Esophagus (tissue), 2 donors: ENCODE measurements around the gene EFEMP1. TPM values are rescaled to one million over a fixed set of nuclear protein-coding genes. Genes with fewer than 3 reads are reported as not detected.

Experiments
- H3K27ac ChIP-seq, 2 donors: one replicate each; pipeline ENCODE4 v1.5.1; 2013; ENCODE audit warnings: low read depth in 2 of 2, mild to moderate bottlenecking in 2 of 2, inconsistent platforms in 1 of 2, low read length in 1 of 2, moderate library complexity in 1 of 2
- H3K27me3 ChIP-seq, 2 donors: one replicate each; pipeline ENCODE4 v1.6.1; 2013; ENCODE audit warnings: low read length in 2 of 2, control low read depth in 1 of 2, mild to moderate bottlenecking in 1 of 2; ENCODE audit not compliant: insufficient read depth in 2 of 2, control insufficient read depth in 1 of 2
- H3K36me3 ChIP-seq, 2 donors: one replicate each; pipeline ENCODE4 v1.6.1; 2013; ENCODE audit warnings: low read length in 1 of 2; ENCODE audit not compliant: control insufficient read depth in 2 of 2, insufficient read depth in 2 of 2
- H3K4me1 ChIP-seq, 2 donors: one replicate each; pipeline ENCODE4 v1.6.1; 2013; ENCODE audit warnings: low read length in 1 of 2; ENCODE audit not compliant: control insufficient read depth in 2 of 2, insufficient read depth in 2 of 2
- H3K4me3 ChIP-seq, 2 donors: one replicate each; pipeline ENCODE4 v1.5.1; 2013; ENCODE audit warnings: low read length in 2 of 2, mild to moderate bottlenecking in 2 of 2, low read depth in 1 of 2, moderate library complexity in 1 of 2
- H3K9me3 ChIP-seq, 2 donors: one replicate each; pipeline ENCODE4 v1.6.1; 2013; ENCODE audit warnings: mild to moderate bottlenecking in 2 of 2, low read depth in 1 of 2, low read length in 1 of 2, moderate library complexity in 1 of 2; ENCODE audit not compliant: control insufficient read depth in 2 of 2, insufficient read depth in 1 of 2
- WGBS, 2 donors: extraction: QIAGEN DNeasy Blood & Tissue Kit; methylation state at CpG; one replicate each; pipeline ENCODE4 v1.1.7; 2013; 5-methylcytosine and 5-hydroxymethylcytosine counted together
- polyA plus RNA-seq, 2 donors: library from polyadenylated mRNA; stranded (reverse); fragments of 200-250 nt; gene quantifications; one replicate each; pipeline ENCODE4 v1.2.3, GENCODE V29; 2013
- donor health status: healthy with polysubstance abuse.
- donor health status: Bipolar disorder and iron deficiency.

Gene EFEMP1
- polyA plus RNA-seq, result 10 to 100 TPM in 1 of 2 donors, 1 to 10 TPM in 1; 5.9 to 19.1 TPM

- H3K27ac ChIP-seq, result peak within 1 kb of the TSS; percentile 50 to 54
- H3K4me1 ChIP-seq, result peaks cover 0 to 3% of the 10 kb centered on the region in 2 donors
- H3K27me3 ChIP-seq, result no peaks in the 10 kb centered on the region
- peak within 1 kb of the TSS; percentile 53 to 61 for H3K4me3 ChIP-seq
- 3 to 4% methylated on average over 55 to 70 of the region's 70 CpGs for WGBS, 2 donors
- H3K36me3 ChIP-seq, result no peaks in the 10 kb centered on the region
- H3K9me3 ChIP-seq, result no peaks in the 10 kb centered on the region
These were observed at the start of gene EFEMP1 for GRCh38 chr2:55923091-55923981. EFEMP1 (minus strand) TSS chr2:55923782; CDS start chr2:55922440, 1,342 bp downstream.

DNA sequence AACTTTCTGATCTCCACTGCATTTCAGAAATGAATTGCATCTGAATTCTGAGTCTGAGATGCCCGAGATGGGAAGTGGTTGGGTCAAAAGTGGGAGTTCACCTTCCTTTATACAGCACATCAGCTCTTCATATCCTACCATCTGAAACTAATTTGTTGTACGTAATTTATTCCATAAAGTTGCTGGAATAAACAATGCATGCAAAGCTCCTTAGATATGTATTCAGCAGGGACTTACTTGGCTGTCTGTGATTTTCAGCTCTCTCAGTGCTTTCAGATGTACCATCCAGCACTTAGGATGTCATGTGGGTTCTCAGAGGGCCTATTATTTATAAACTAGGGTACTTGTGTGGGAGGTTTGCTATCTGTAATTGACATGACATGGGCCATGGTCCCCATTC, 46.9 kb upstream of the EFEMP1 start:
- peaks cover 0 to 2% of the 10 kb centered on the region in 2 donors for H3K4me1 ChIP-seq
- no peak overlapping the region for H3K4me3 ChIP-seq
- no peaks in the 10 kb centered on the region for H3K9me3 ChIP-seq
- WGBS, 2 donors, result 67 to 77% methylated on average over 2 of the region's 2 CpGs
- H3K27ac ChIP-seq, result no peak overlapping the region
- H3K36me3 ChIP-seq, result no peaks in the 10 kb centered on the region
- H3K27me3 ChIP-seq, result no peaks in the 10 kb centered on the region

- WGBS, 2 donors, result 10 to 26% methylated on average over 1 of the region's 1 CpG
- Histone ChIP-seq H3K4me1 (peaks cover 0 to 2% of the 10 kb centered on the region in 2 donors), H3K4me3 (no peak overlapping the region)
These were observed 45.4 kb upstream of the EFEMP1 start for GRCh38 chr2:55968941-55969340.

GRCh38 chr2:55966401-55967118, 43.0 kb upstream of the EFEMP1 start:
- Histone ChIP-seq H3K27ac (peak overlapping the region in 1 of 2 donors; percentile 21), H3K4me3 (no peak overlapping the region), H3K27me3 (no peaks in the 10 kb centered on the region), H3K36me3 (no peaks in the 10 kb centered on the region), H3K4me1 (peaks cover 0 to 2% of the 10 kb centered on the region in 2 donors), H3K9me3 (no peaks in the 10 kb centered on the region)
- WGBS, 2 donors, result 34 to 53% methylated on average over 6 of the region's 6 CpGs

More at GRCh38 chr2:55968941-55969340, 45.4 kb upstream of the EFEMP1 start:
- Histone ChIP-seq H3K27me3 (no peaks in the 10 kb centered on the region), H3K36me3 (no peaks in the 10 kb centered on the region), H3K27ac (no peak overlapping the region), H3K9me3 (no peaks in the 10 kb centered on the region)

GRCh38 chr2:55965966-55966365, 42.4 kb upstream of the EFEMP1 start:
- Histone ChIP-seq H3K27me3 (no peaks in the 10 kb centered on the region), H3K4me3 (no peak overlapping the region), H3K9me3 (no peaks in the 10 kb centered on the region), H3K27ac (peak overlapping the region in 1 of 2 donors; percentile 10), H3K36me3 (no peaks in the 10 kb centered on the region), H3K4me1 (peaks cover 0 to 2% of the 10 kb centered on the region in 2 donors)
- 42 to 57% methylated on average over 3 of the region's 3 CpGs for WGBS, 2 donors

DNA sequence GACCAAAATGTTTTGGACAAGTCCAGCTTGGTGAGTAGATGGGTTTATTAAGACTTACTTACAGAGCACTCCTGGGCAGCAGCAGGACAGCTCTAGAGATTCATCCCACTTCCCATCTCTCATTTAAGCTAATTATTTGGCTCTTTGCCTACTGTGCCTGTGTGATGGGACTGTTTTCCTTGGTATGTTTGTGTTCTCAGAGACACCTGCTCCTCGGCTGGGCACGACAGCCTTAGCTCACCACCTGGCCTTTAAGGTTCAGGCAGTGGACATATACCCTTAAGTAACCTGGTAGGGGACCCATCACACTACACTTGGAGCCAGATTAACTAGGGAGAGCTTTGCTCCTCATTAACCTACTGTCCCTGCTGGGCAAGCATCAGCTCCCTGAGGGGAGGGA, 41.7 kb upstream of the EFEMP1 start:
- no peak overlapping the region for H3K4me3 ChIP-seq
- no peaks in the 10 kb centered on the region for H3K27me3 ChIP-seq
- no peaks in the 10 kb centered on the region for H3K9me3 ChIP-seq
- H3K36me3 ChIP-seq, result no peaks in the 10 kb centered on the region
- 62 to 75% methylated on average over 2 of the region's 2 CpGs for WGBS, 2 donors
- H3K27ac ChIP-seq, result no peak overlapping the region
- peaks cover 0 to 2% of the 10 kb centered on the region in 2 donors for H3K4me1 ChIP-seq

- Histone ChIP-seq H3K4me3 (no peak overlapping the region), H3K36me3 (no peaks in the 10 kb centered on the region), H3K27ac (no peak overlapping the region), H3K27me3 (no peaks in the 10 kb centered on the region), H3K4me1 (peaks cover under 1 to 2% of the 10 kb centered on the region in 2 donors), H3K9me3 (no peaks in the 10 kb centered on the region)
- WGBS, 2 donors, result 54 to 55% methylated on average over 3 of the region's 3 CpGs
These were observed 39.3 kb upstream of the EFEMP1 start for GRCh38 chr2:55962915-55963314.

GRCh38 chr2:55961318-55961911, 37.8 kb upstream of the EFEMP1 start:
- WGBS, 2 donors, result 22 to 25% methylated on average over 3 of the region's 3 CpGs
- no peak overlapping the region for H3K27ac ChIP-seq
- H3K9me3 ChIP-seq, result no peaks in the 10 kb centered on the region
- H3K27me3 ChIP-seq, result no peaks in the 10 kb centered on the region
- H3K36me3 ChIP-seq, result no peaks in the 10 kb centered on the region
- H3K4me1 ChIP-seq, result peaks cover under 1 to 4% of the 10 kb centered on the region in 2 donors
- H3K4me3 ChIP-seq, result no peak overlapping the region

GRCh38 chr2:55958756-55959155, 35.2 kb upstream of the EFEMP1 start:
- peak overlapping the region in 1 of 2 donors; percentile 52 for H3K27ac ChIP-seq
- no peak overlapping the region for H3K4me3 ChIP-seq
- 28 to 39% methylated on average over 1 of the region's 1 CpG for WGBS, 2 donors

More at GRCh38 chr2:55958756-55959155, 35.2 kb upstream of the EFEMP1 start:
- no peaks in the 10 kb centered on the region for H3K27me3 ChIP-seq
- H3K36me3 ChIP-seq, result no peaks in the 10 kb centered on the region
- peaks cover 0 to 4% of the 10 kb centered on the region in 2 donors for H3K4me1 ChIP-seq
- no peaks in the 10 kb centered on the region for H3K9me3 ChIP-seq
